DND-41 (cell line): Measurements from ENCODE around the gene ADAM33.

ENCODE experiments used
- CTCF ChIP-seq: IDR thresholded peaks from 2 replicates; pipeline ENCODE4 v1.5.1; 2012; ENCODE audit warnings: borderline replicate concordance, low read length, moderate library complexity, mild to moderate bottlenecking; ENCODE audit not compliant: poor library complexity, severe bottlenecking; ENCODE audit errors: extremely low read depth
- EZH2 ChIP-seq: IDR thresholded peaks from 3 replicates; pipeline ENCODE4 v1.6.1; 2012; ENCODE audit warnings: borderline replicate concordance, low read depth, mild to moderate bottlenecking, moderate library complexity, low read length, inconsistent platforms; ENCODE audit not compliant: severe bottlenecking

- TF ChIP-seq CTCF (no peak), EZH2 (no peak)
These were observed 37.2 kb upstream of the ADAM33 start for GRCh38 chr20:3719046-3719445.
